GM20000 (cell line): Measurements from ENCODE around the gene CRTAC1.
A peak's percentile ranks its signal among the peaks of the same experiment; 100 is the strongest.
"Not testable (repeated sequence)": the region's sequence is repeated elsewhere in the genome, so short reads cannot be mapped to it uniquely, and the experiment has no call there.

Source experiments
- DNase-seq: peaks from one replicate; pipeline ENCODE4 v3.0.0; 2012; ENCODE audit warnings: low spot score
- TF ChIP-seq, protein P1 (sequence below): IDR thresholded peaks from 2 replicates; pipeline ENCODE4 v1.5.1; 2012; ENCODE audit warnings: mild to moderate bottlenecking, control low read depth; ENCODE audit errors: extremely low read depth, missing control alignments

CRTAC1 gene

DNA sequence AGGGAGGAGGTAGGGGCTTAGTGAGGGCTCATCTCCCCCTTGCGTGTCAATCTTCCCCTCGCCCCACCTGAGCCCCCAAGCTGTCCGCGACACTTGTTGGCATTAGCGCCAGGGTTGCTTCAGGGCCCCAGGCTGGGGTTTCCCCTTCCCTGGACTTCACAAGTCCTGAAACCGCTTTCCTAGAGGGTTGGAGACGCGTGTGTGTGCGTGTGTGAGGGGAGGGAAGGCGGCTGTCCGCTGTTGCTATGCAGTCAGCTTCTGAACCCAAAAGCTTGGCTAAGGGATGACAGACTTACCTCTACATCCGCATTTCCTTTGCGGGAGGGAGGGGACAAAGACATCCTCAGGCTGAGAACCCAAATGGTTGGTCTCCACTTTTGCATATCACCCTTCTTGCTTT lies 180.0 kb downstream of the CRTAC1 start:
- TF ChIP-seq, protein P1, sequence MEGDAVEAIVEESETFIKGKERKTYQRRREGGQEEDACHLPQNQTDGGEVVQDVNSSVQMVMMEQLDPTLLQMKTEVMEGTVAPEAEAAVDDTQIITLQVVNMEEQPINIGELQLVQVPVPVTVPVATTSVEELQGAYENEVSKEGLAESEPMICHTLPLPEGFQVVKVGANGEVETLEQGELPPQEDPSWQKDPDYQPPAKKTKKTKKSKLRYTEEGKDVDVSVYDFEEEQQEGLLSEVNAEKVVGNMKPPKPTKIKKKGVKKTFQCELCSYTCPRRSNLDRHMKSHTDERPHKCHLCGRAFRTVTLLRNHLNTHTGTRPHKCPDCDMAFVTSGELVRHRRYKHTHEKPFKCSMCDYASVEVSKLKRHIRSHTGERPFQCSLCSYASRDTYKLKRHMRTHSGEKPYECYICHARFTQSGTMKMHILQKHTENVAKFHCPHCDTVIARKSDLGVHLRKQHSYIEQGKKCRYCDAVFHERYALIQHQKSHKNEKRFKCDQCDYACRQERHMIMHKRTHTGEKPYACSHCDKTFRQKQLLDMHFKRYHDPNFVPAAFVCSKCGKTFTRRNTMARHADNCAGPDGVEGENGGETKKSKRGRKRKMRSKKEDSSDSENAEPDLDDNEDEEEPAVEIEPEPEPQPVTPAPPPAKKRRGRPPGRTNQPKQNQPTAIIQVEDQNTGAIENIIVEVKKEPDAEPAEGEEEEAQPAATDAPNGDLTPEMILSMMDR = no peak
- DNase-seq = no peak

DNA sequence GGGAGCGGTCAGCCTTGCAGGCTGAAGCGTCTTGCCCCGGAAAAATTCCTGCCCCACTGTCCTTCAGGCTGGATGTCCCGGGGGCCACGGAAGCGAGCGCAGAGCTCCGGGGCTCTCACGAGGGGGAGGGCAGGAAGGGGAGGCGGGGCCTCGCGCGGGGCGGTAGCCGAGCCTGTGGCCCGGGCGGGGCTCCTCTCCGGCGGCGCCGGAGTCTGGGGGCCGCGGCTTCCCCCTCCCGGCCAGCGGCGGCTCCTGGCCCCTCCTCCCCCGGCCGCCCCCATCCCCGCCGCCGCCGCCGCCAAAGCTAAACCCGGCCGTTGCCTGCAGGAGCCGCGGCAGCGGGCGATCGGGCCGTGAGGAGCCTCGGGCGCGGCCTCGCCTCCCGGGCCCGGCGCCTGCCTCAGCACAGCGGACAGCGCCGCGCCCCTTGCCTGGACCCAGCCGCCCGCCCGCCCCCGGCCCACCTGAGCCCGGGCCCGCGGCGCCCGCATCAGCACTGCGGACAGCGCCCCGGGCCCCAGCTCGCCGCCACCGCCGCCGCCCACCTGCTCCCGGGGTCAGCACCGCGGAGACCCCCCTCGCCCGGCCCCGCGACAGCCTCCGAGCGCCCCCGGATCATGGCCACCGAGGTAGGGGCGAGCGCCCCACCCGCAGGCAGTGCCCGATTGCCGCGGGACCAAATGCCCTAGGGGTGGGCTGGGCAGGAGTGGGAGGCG lies 180.6 kb downstream of the CRTAC1 start, which contains the start of gene GOLGA7B:
Gene GOLGA7B (plus strand): TSS at position 157 of the 716 bp plus-strand sequence. CDS start 461 bp downstream, at position 618.
- DNase-seq = peak; percentile 76
- TF ChIP-seq, protein P1 = no peak

DNA sequence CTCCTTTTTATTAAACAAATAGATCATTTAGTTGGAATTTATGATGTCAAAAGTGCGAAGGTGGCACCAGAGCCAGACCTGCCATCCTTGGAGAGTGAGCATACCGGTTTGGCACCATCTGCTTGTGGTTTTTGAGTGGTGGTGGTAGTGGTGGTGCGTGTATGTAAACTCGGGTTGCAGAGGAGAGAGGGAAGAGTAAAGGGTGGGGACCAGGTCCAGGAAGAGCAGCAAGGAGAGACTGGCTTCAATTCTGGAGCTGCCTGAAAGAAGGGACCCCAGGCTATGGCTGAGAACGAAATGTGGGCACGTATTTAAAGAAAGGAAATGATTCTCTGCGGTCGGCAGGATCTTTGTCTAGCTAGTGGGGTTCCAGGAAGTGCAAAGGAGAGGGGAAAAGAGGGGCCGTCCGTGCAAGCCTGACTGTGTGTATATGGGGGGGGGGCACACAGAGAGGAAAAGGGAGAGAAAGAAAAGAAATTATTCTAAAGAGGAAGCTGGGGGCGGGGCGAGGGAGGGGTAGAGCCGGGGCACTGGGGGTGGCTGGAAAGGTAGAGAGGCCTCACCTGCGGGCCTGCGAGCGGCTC lies 181.2 kb downstream of the CRTAC1 start:
- TF ChIP-seq, protein P1 = no peak
- DNase-seq = peak; percentile 40

DNA sequence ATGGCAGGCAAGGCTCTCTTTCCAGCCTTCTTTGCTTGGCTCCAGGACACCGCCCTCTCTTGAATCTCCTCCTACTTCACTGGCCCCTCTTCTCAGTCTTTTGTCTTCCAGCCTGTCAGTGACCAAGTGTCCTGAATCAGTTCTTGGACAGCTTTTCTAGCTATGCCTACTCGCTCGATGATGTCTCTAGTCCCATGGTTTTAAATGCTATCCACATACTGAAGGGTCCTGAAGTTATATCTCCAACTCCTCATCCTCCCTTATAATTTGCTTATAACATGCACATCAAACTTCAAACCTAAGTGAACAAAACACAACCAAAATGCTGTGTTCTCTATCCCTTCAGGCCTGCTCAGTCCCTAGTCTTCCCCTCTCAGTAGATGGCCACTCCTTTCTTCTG lies 185.7 kb downstream of the CRTAC1 start:
- no peak for DNase-seq
- TF ChIP-seq, protein P1 = no peak

DNA sequence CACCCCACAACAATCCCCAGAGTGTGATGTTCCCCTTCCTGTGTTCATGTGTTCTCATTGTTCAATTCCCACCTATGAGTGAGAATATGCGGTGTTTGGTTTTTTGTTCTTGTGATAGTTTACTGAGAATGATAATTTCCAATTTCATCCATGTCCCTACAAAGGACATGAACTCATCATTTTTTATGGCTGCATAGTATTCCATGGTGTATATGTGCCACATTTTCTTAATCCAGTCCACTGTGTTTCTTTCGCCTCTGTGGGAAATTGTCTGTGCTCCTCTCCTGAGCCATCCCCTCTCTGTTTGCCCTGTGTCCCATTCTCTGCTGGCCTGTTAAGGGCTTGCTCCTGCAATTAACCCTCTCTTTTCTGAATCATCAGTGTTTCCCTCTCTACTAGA lies 186.4 kb downstream of the CRTAC1 start:
- DNase-seq = not testable (repeated sequence)

DNA sequence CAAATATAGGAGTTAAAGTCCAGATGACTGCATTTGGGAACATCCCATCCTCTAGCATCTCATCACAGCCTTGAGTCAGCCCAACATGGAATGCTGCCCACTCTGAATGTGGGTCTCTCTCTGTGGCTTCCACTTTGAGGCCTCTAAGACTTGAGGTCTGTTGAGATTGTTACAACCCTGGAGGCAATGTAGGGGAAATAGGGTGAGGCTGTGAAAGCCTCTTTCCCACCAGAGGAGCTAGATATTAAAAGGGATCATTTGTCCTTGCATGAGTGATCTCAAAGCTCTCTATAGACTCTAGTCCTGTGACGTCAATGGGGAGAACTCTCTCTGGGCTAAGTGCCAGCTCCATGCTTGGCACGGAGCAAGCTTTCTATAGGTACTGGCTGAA lies 187.1 kb downstream of the CRTAC1 start:
- TF ChIP-seq, protein P1 = no peak
- no peak for DNase-seq

DNA sequence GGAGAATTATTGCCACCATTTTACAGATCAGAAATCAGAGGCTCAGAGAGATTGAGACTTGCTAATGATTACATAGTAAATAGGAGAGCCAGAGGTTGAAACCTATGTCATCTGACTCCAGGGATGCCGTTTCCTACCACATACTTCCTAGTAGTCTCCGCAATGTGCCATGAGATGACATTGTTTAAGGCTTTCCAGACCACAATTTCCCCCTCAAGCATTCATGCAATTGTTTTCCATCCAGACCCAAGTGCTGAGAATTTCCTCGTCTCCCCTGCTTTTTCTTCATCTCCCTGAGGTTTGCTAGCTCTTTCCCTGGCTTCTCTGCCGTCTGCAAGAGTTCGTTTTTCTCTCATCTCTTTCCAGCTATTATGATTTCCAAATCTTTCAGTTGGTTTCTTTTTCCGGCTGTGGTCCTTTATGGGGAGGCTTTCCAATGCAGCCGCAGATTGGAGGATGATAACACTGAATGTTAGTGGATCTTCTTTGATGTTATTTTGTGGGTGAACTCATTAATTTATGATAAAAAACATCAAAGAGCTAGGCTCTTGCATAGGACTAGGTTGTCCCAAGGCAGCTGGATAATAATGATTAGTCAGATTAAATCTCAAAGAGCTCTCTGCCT lies 187.7 kb downstream of the CRTAC1 start:
- TF ChIP-seq, protein P1 = no peak
- no peak for DNase-seq

DNA sequence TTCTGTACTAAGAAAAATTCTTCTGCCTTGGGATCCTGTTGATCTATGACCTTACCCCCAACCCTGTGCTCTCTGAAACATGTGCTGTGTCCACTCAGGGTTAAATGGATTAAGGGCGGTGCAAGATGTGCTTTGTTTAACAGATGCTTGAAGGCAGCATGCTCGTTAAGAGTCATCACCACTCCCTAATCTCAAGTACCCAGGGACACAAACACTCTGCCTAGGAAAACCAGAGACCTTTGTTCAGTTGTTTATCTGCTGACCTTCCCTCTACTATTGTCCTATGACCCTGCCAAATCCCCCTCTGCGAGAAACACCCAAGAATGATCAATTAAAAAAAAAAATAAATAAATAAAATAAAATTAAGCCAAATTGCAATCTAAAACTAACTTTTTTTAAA lies 188.3 kb downstream of the CRTAC1 start:
- DNase-seq = not testable (repeated sequence)

DNA sequence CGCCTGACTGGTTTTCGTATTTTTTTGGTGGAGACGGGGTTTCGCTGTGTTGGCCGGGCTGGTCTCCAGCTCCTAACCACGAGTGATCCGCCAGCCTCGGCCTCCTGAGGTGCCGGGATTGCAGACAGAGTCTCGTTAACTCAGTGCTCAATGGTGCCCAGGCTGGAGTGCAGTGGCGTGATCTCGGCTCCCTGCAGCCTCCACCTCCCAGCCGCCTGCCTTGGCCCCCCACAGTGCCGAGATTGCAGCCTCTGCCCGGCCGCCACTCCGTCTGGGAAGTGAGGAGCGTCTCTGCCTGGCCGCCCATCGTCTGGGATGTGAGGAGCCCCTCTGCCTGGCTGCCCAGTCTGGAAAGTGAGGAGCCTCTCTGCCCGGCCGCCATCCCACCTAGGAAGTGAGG lies 189.3 kb downstream of the CRTAC1 start:
- not testable (repeated sequence) for DNase-seq
